HG02885 (cell line): ENCODE measurements around the gene CREB3L2.

Experiments used
- ATAC-seq: cut with Tn5 transposase; IDR thresholded peaks from one replicate; pipeline ENCODE4 v1.9.1; 2021; ENCODE audit warnings: mild to moderate bottlenecking; ENCODE audit not compliant: unreplicated experiment, poor library complexity

Gene CREB3L2

GRCh38 chr7:137825489-137825888, 176.4 kb downstream of the CREB3L2 start:
- no peak for ATAC-seq
